Liver (tissue), 3 donors: ENCODE data around the gene LSM7.

ENCODE experiments used
- ATF3 ChIP-seq: IDR thresholded peaks from 2 replicates; pipeline ENCODE4 v1.6.1; 2016; ENCODE audit warnings: antibody characterized with exemption
- CTCF ChIP-seq: fragments of 150-350 bp; IDR thresholded peaks from 2 replicates; pipeline ENCODE4 v1.5.1; 2017; ENCODE audit warnings: improper control_type of control experiment, low read depth, low read length; ENCODE audit not compliant: missing input control
- EGR1 ChIP-seq, 2 donors: IDR thresholded peaks; 2 replicates each; pipeline ENCODE4 v1.6.1; 2016 to 2018; ENCODE audit warnings: antibody characterized with exemption in 2 of 2, low read depth in 2 of 2
- REST ChIP-seq: IDR thresholded peaks from 2 replicates; pipeline ENCODE4 v1.6.1; 2016; ENCODE audit warnings: antibody characterized with exemption, mild to moderate bottlenecking
- donor health status: healthy.
- donor health status: healthy.

GRCh38 chr19:2355168-2356035 lies 27.0 kb upstream of the LSM7 start:
- TF ChIP-seq CTCF (no peak), REST (no peak), EGR1 (IDR thresholded peaks at IDR 0.05; ENCODE audit: low read depth in 2 of 2) (no peak), ATF3 (no peak)
